Neural cell (in vitro differentiated cells): ENCODE data around the gene WWC2. TPM values are rescaled to one million over a fixed set of nuclear protein-coding genes. Genes with fewer than 3 reads are reported as not detected.

Experiments
- H2AFZ ChIP-seq: fragments of 200-600, 300-800 bp; sonication (generic), shearing (Covaris generic); 2 replicates; pipeline ENCODE4 v1.6.0; 2014; ENCODE audit warnings: low read depth, mild to moderate bottlenecking, antibody characterized with exemption, low read length, moderate library complexity
- H3F3A ChIP-seq: fragments of 200-600 bp; shearing (Covaris generic); 2 replicates; pipeline ENCODE4 v1.6.1; 2016; ENCODE audit warnings: mild to moderate bottlenecking, moderate library complexity, mixed read lengths, antibody characterized with exemption, low read length; ENCODE audit not compliant: insufficient read depth, poor library complexity, severe bottlenecking
- H3K27ac ChIP-seq: fragments of 200-600, 300-800 bp; sonication (generic), shearing (Covaris generic); 2 replicates; pipeline ENCODE4 v1.5.1; 2014; ENCODE audit warnings: mild to moderate bottlenecking, low read length, moderate library complexity
- H3K27me3 ChIP-seq: fragments of 300-800, 200-600 bp; sonication (generic), shearing (Covaris generic); 2 replicates; pipeline ENCODE4 v1.6.0; 2014; ENCODE audit warnings: mild to moderate bottlenecking, low read depth, low read length, moderate library complexity; ENCODE audit not compliant: insufficient read depth
- H3K36me3 ChIP-seq: fragments of 300-800, 200-600 bp; sonication (generic), shearing (Covaris generic); 2 replicates; pipeline ENCODE4 v1.5.1; 2014; ENCODE audit warnings: mild to moderate bottlenecking, antibody characterized with exemption, low read length, moderate library complexity; ENCODE audit not compliant: insufficient read depth
- H3K4me2 ChIP-seq: fragments of 300-800, 200-600 bp; sonication (generic), shearing (Covaris generic); 2 replicates; pipeline ENCODE4 v1.6.0; 2014; ENCODE audit warnings: mild to moderate bottlenecking, low read length
- H3K4me3 ChIP-seq: fragments of 300-800, 200-600 bp; sonication (generic), shearing (Covaris generic); 2 replicates; pipeline ENCODE4 v1.5.1; 2014; ENCODE audit warnings: mild to moderate bottlenecking, low read length, moderate library complexity
- H3K79me2 ChIP-seq: fragments of 200-600 bp; shearing (Covaris generic); replicated peaks from 2 replicates; pipeline ENCODE4 v1.6.0; 2014; ENCODE audit warnings: mild to moderate bottlenecking, low read length, moderate library complexity; ENCODE audit not compliant: insufficient read depth
- H3K9ac ChIP-seq: fragments of 300-800, 200-600 bp; sonication (generic), shearing (Covaris generic); 2 replicates; pipeline ENCODE4 v1.6.1; 2016; ENCODE audit warnings: mild to moderate bottlenecking, low read length, mixed read lengths
- H3K9me2 ChIP-seq: fragments of 200-600 bp; shearing (Covaris generic); 2 replicates; pipeline ENCODE4 v1.6.1; 2016; ENCODE audit warnings: mild to moderate bottlenecking, low read length, mixed read lengths; ENCODE audit not compliant: insufficient read depth
- H3K9me3 ChIP-seq: fragments of 200-600, 300-800 bp; sonication (generic), shearing (Covaris generic); 2 replicates; pipeline ENCODE4 v1.6.1; 2016; ENCODE audit warnings: mild to moderate bottlenecking, mixed run types, low read length, moderate library complexity, mixed read lengths
- H4K20me1 ChIP-seq: fragments of 200-600 bp; shearing (Covaris generic); 2 replicates; pipeline ENCODE4 v1.6.1; 2016; ENCODE audit warnings: mild to moderate bottlenecking, mixed run types; ENCODE audit not compliant: insufficient read depth
- CTCF ChIP-seq: fragments of 450-650 bp; IDR thresholded peaks from 2 replicates; pipeline ENCODE4 v1.5.1; 2014; ENCODE audit warnings: antibody characterized with exemption, mild to moderate bottlenecking, moderate library complexity; ENCODE audit not compliant: poor library complexity, severe bottlenecking
- EP300 ChIP-seq: fragments of 450-650 bp; conservative IDR thresholded peaks from 2 replicates; pipeline ENCODE4 v1.6.1; 2014; ENCODE audit warnings: antibody characterized with exemption, mild to moderate bottlenecking, moderate library complexity; ENCODE audit not compliant: poor library complexity, severe bottlenecking
- EZH2 ChIP-seq: fragments of 200-600, 300-800 bp; shearing (Covaris generic), sonication (generic); IDR thresholded peaks from 2 replicates; pipeline ENCODE4 v1.6.1; 2014; ENCODE audit warnings: antibody characterized with exemption, low read length, borderline replicate concordance, mild to moderate bottlenecking; ENCODE audit not compliant: insufficient read depth, poor library complexity, severe bottlenecking
- MXI1 ChIP-seq: fragments of 450-650 bp; conservative IDR thresholded peaks from 2 replicates; pipeline ENCODE4 v1.6.1; 2014; ENCODE audit warnings: antibody characterized with exemption, mild to moderate bottlenecking; ENCODE audit not compliant: poor library complexity, severe bottlenecking
- POLR2AphosphoS5 ChIP-seq: IDR thresholded peaks from 2 replicates; pipeline ENCODE4 v1.6.1; 2012
- RAD21 ChIP-seq: fragments of 450-650 bp; conservative IDR thresholded peaks from 2 replicates; pipeline ENCODE4 v1.6.1; 2014; ENCODE audit warnings: antibody characterized with exemption, mild to moderate bottlenecking, moderate library complexity
- REST ChIP-seq: IDR thresholded peaks from 2 replicates; pipeline ENCODE4 v1.6.1; 2012; ENCODE audit warnings: borderline replicate concordance
- SMC3 ChIP-seq: fragments of 450-650 bp; conservative IDR thresholded peaks from 2 replicates; pipeline ENCODE4 v1.6.1; 2014; ENCODE audit warnings: antibody characterized with exemption, mild to moderate bottlenecking, moderate library complexity; ENCODE audit not compliant: poor library complexity
- TAF1 ChIP-seq: IDR thresholded peaks from 2 replicates; pipeline ENCODE4 v1.6.1; 2012; ENCODE audit warnings: low read depth
- polyA plus RNA-seq: library from polyadenylated mRNA; depleted of rRNA; stranded (reverse); fragments of >200 nt; gene quantifications from 2 replicates; pipeline ENCODE4 v1.2.3, GENCODE V29; 2014

WWC2 gene
- polyA plus RNA-seq, 1 donor from 2014 or later: 5.7 TPM

- H3K79me2 ChIP-seq: no peaks in the 10 kb centered on the region
- peaks cover 5% of the 10 kb centered on the region for H3K9me3 ChIP-seq
- H3K27ac ChIP-seq: no peak overlapping the region
- H3K9me2 ChIP-seq: no peaks in the 10 kb centered on the region
- H3K27me3 ChIP-seq: no peaks in the 10 kb centered on the region
- TF ChIP-seq MXI1 (no peak), EZH2 (no peak), REST (no peak), CTCF (no peak), RAD21 (no peak), TAF1 (no peak), SMC3 (no peak), POLR2AphosphoS5 (no peak), EP300 (no peak)
- no peak overlapping the region for H3K4me3 ChIP-seq
- H3K9ac ChIP-seq: no peak overlapping the region
- H2AFZ ChIP-seq: no peak overlapping the region
- no peaks in the 10 kb centered on the region for H3K36me3 ChIP-seq
- no peaks in the 10 kb centered on the region for H3F3A ChIP-seq
- H3K4me2 ChIP-seq: no peak overlapping the region
- H4K20me1 ChIP-seq: no peaks in the 10 kb centered on the region
Observed at GRCh38 chr4:183369073-183369472, 270.0 kb downstream of the WWC2 start.

Other genes starting within 250 kb of the WWC2 start
- 26.4 and 26.9 TPM in 2 replicates for gene DCTD, start 181.9 kb upstream of the WWC2 start, polyA plus RNA-seq
- gene CLDN22, start 221.0 kb downstream of the WWC2 start, polyA plus RNA-seq: not detected in 2 replicates
- gene CLDN24, start 223.2 kb downstream of the WWC2 start, polyA plus RNA-seq: not detected in 2 replicates